HuH-7.5 (cell line): ENCODE results near the gene KATNBL1.
"Not testable (repeated sequence)": the region's sequence is repeated elsewhere in the genome, so short reads cannot be mapped to it uniquely, and the experiment has no call there.

Source experiments
- DNase-seq: peaks from one replicate; pipeline ENCODE4 v3.0.0; 2011; ENCODE audit warnings: low spot score

KATNBL1 gene

DNA sequence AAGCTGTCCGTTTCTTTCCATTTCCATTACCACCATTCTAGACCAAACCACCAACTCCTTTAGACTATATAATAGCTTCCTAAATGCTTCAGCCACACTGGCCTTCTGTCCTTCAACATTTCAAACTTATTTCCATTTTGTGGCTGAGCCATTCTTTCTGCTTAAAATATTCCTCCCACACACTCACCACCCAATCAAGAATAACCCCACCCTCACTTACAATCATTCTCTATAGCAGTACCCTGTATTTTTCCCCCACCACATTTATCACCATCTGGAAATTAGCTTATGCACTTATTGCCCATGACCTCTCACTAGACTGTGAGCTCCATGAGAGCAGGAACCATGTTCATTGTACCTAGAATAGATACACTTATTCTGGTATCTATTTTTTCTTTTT lies 6.6 kb downstream of the KATNBL1 start:
- no peak for DNase-seq

- not testable (repeated sequence) for DNase-seq
Measured at GRCh38 chr15:34193272-34193671, 16.6 kb downstream of the KATNBL1 start.

- no peak for DNase-seq
Measured at GRCh38 chr15:34188711-34189110, 21.2 kb downstream of the KATNBL1 start.

DNA sequence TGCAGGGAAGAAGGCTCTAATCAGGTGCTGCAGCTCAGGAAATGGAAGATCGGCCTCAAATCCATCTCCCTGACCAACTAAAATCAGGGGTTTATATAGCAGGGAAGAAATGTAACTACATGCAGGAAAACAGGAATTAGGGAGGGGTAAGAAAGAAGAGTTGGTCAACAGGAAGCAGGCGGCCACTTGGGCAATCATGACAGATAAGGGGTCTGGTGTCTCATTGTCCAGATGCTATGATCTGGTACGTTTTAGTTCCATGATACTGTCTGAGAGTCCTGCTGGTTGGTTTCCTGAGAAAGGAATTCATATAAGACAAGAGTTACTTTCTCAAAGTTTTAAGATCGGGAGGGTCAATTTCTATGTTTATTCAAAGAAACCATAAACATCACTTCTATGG lies 24.2 kb downstream of the KATNBL1 start:
- no peak for DNase-seq

DNA sequence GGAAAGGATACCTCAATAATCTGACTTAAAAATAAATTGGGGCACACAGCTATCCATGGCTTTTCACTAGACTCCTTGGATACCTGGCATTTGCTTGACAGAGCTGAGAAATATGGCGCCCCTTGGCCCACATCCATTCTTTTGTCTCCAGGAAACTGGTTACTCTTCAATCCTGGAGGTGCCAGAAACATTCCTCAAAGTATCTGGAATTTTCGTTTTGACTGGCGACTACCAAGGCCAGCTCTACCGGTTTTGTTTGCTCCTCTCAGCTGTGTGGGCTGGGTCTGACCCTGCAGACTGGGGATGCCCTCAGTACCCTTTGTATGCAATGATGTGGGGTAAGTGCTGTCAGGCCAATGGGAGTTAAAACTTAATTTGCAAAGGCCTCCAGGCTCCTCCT lies 27.0 kb downstream of the KATNBL1 start:
- DNase-seq: no peak

DNA sequence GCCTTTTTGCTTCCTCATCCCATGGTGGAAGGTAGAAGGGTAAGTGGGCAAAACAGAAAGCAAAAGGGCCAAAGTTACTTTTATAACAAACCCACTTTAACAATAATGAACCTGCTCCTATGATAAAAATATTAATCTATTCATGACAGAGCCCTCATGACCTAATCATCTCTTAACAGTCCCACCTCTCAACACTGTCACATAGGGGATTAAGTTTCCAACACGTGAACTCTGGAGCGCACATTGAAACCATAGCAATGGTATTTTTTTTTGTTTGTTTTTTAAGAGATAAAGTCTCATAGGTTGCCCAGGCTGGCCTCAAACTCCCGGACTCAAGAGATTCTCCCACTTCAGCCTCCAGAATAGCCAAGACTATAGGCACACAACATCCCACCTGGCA lies 30.7 kb downstream of the KATNBL1 start:
- no peak for DNase-seq

DNA sequence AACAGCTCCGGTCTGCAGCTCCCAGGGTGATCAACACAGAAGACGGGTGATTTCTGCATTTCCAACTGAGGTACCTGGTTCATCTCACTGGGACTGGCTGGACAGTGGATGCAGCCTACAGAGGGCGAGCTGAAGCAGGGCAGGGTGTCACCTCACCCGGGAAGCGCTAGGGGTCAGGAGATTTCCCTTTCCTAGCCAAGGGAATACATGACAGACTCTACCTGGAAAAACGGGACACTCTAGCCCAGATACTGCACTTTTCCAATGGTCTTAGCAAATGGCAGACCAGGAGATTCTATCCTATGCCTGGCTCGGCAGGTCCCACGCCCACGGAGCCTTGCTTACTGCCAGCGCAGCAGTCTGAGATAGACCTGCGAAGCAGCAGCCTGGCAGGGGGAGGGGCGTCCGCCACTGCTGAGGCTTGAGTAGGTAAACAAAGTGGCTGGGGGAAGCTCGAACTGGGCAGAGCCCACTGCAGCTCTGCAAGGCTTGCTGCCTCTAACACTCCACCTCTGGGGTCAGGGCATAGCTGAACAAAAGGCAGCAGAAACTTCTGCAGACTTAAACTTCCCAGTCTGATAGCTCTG lies 43.8 kb downstream of the KATNBL1 start:
- DNase-seq: not testable (repeated sequence)

GRCh38 chr15:34161329-34161963 lies 48.5 kb downstream of the KATNBL1 start:
- DNase-seq: no peak

DNA sequence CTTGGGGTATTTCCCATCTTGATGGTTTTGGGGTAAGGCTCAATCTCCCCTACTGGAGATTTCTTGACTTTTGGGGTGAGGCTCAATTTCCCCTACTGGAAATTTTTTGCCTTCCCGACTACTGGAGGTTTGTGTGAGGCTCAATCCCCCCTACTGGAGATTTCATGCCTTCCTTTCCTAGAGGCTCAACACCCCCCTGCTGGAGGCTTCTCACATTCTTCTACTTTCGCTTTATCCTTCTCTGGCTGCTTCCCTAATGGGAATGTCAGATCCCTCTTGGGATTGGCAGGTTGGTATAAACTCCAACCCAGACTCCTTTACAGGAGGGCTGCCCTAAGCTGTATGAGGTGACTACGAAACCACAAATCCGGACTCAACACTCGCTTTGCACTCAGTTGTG lies 49.2 kb downstream of the KATNBL1 start:
- no peak for DNase-seq

- DNase-seq: no peak
Measured at GRCh38 chr15:34158355-34158754, 51.5 kb downstream of the KATNBL1 start.

GRCh38 chr15:34155859-34156258 lies 54.0 kb downstream of the KATNBL1 start:
- DNase-seq: no peak

DNA sequence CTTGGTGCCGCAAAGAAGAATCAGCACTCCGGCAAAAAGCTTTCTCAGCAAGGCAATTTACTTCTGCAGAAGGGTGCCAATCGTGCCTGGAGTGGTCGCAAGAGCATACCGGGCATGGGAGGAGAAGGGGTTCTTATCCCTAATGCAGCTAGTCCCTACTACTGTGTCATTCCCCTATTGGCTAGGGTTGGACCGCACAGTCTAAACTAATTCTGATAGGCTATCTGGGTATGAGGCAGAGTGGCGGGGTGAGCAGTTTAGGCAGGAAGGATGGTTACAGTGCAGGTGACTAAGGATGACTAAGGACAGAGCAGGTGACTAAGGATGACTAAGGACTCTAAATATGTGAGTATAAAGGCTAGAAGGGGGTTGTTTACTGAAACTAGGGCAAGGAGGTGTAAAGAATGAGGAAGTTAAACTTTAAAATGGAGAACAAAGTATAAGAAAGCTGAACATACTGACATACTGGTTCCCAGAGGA lies 55.1 kb downstream of the KATNBL1 start:
- DNase-seq: no peak

DNA sequence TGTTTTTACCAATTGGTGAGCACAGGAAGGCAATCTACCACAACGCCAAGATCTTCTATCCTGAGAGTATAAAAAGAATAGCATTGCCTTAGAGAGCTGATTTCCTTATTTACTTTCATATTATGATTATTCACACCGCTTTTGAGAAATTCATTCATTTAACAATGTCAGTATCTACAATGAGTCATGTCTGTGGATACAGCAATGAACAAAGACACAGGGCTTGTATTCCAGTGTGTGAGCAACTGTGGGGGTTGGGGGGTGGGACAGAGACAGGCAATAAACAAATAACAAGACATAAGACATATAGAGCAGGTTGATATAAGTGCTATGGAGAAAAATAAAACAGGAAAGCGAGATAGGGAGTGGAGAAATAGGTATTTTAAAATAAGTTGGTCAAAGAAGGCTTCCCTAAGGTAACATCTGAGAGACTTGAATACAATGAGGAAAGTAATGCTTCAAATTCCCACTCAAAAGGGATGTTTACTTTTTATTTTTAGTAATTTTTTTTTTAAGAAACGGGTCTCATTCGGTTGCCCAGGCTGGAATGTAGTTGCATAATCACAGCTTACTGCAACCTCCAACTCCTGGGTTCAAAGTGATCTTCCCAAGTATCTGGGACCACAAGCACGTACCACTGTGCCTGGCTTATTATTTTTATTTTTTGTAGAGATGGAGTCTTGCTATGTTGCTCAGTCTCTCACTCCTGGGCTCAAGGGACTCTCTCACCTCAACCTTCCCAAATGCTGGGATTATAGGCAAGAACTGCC lies 62.3 kb downstream of the KATNBL1 start:
- no peak for DNase-seq

- no peak for DNase-seq
Measured at GRCh38 chr15:34133511-34133910, 76.4 kb downstream of the KATNBL1 start.

- DNase-seq: no peak
Measured at GRCh38 chr15:34132881-34133280, 77.0 kb downstream of the KATNBL1 start.

DNA sequence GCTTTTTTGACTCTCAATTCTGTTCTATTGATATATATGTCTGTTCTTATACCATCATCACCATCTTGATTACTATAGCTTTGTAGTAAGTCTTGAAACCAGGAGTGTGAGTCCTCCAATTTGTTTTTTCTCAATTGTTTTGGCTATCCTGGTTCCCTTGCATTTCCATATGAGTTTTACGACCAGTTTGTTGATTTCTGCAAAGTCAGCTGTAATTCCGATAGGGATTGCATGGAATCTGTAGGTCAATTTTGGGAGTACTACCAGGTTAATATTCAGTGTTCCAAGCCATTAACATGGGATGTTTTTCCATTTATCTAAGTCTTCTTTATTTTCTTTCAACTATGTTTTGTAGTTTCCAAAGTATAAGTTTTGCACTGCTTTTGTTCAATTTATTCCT lies 81.0 kb downstream of the KATNBL1 start:
- no peak for DNase-seq

GRCh38 chr15:34126522-34126921 lies 83.4 kb downstream of the KATNBL1 start:
- DNase-seq: no peak

DNA sequence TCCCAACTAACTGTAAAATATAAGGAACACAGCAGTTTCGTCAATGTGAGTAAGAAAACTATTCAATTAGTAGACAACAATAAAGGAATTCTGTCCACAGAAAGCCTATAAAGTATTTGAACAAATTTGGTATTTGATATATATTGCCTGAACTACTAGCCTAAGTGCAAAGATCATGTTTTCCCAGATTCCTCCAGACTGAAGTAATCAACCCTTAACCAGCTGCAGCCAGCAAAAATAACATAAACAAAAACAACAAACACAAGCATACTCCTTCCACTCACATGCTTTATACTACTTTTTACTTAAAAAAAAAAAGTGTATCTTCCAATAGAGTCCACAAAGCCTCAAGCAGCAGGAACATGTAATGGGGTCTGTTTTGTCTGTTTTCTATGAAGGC lies 84.0 kb downstream of the KATNBL1 start:
- no peak for DNase-seq

- no peak for DNase-seq
Measured at GRCh38 chr15:34124651-34125050, 85.2 kb downstream of the KATNBL1 start.

- DNase-seq: no peak
Measured at GRCh38 chr15:34122771-34123183, 87.1 kb downstream of the KATNBL1 start.

DNA sequence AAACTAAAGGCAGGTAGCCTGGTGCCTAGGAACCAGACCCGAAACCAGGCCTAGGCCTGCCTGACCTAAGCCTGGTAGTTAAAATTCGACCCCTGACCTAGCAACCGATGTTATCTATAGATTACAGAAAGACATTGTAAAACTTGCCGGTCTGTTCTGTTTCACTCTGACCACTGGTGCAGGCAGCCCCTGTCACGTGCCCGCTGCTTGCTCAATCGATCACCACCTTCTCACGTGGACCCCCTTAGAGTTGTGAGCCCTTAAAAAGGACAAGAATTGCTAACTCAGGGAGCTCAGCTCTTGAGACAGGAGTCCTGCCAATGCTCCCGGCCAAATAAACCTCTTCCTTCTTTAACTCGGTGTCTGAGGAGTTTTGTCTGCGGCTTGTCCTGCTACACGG lies 88.1 kb downstream of the KATNBL1 start:
- DNase-seq: not testable (repeated sequence)

DNA sequence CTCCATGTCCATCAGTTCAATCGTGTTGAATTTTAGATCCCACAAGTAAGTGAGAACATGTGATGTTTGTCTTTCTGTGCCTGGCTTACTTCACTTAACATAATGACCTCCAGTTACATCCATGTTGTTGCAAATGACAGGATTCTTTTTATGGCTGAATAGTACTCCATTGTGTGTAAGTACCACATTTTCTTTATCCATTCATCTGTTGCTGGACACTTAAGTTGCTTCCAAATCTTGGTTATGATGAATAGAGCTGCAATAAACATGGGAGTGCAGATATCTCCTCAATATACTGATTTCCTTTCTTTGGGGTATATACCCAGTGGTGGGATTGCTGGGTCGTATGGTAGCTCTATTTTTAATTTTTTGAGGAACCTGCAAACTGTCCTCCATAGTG lies 89.5 kb downstream of the KATNBL1 start:
- not testable (repeated sequence) for DNase-seq

- DNase-seq: no peak
Measured at GRCh38 chr15:34119291-34119690, 90.6 kb downstream of the KATNBL1 start.
